T-cell (primary cell): Measurements from ENCODE around the gene HEXD. TPM values are rescaled to one million over a fixed set of nuclear protein-coding genes. Genes with fewer than 3 reads are reported as not detected.
"Not testable (repeated sequence)": the region's sequence is repeated elsewhere in the genome, so short reads cannot be mapped to it uniquely, and the experiment has no call there.

Source experiments
- ATAC-seq, 4 experiments: fragments of 200-7000 bp in 3 of 4; fragments of 150-1000 bp in 1 of 4; cut with Tn5 transposase; replicated peaks in 1 of 4; 1 replicate in 3 of 4; 2 replicates in 1 of 4; pipeline ENCODE4 v1.10.0; 2021; ENCODE audit warnings: moderate library complexity in 3 of 4, mild to moderate bottlenecking in 2 of 4, moderate number of reproducible peaks in 1 of 4
- CTCF ChIA-PET, 2 donors: fragments of 300-600 bp; sonication (Branson Sonifier 250); formaldehyde crosslinking; loops; one replicate each; lab custom pipeline; 2022; ENCODE audit warnings: antibody characterized with exemption in 2 of 2; lab: Charles Lee
- POLR2A ChIA-PET, 2 donors: fragments of 300-600 bp; sonication (Branson Sonifier 250); formaldehyde crosslinking; loops; one replicate each; lab custom pipeline; 2022; ENCODE audit warnings: antibody characterized with exemption in 2 of 2; lab: Charles Lee
- DNase-seq, 35 experiments: peaks; one replicate each; pipeline versions ENCODE4 v3.0.0 to v3.0.0-alpha.2; 2013 to 2023
- H3K27ac ChIP-seq: one replicate; pipeline ENCODE4 v1.5.1; 2013; ENCODE audit warnings: low read length
- H3K27me3 ChIP-seq, 2 experiments: replicated peaks in 1 of 2; 1 replicate in 1 of 2; 2 replicates in 1 of 2; pipeline versions ENCODE4 v1.6.1 to v1.7.0; 2013; ENCODE audit warnings: low read length in 1 of 2, mixed read lengths in 1 of 2; ENCODE audit not compliant: control insufficient read depth in 2 of 2, insufficient read depth in 2 of 2; ENCODE audit errors: extremely low read depth in 1 of 2
- H3K36me3 ChIP-seq, 2 donors: 1 replicate in 1 of 2; 2 replicates in 1 of 2; pipeline versions ENCODE4 v1.6.1 to v1.7.0; 2013; ENCODE audit warnings: low read length in 1 of 2; ENCODE audit not compliant: control insufficient read depth in 2 of 2, insufficient read depth in 1 of 2; ENCODE audit errors: extremely low read depth in 1 of 2
- H3K4me1 ChIP-seq, 2 experiments: 1 replicate in 1 of 2; 2 replicates in 1 of 2; pipeline versions ENCODE4 v1.6.1 to v1.7.0; 2013; ENCODE audit warnings: low read length in 2 of 2, mixed read lengths in 1 of 2; ENCODE audit not compliant: insufficient read depth in 2 of 2, control insufficient read depth in 1 of 2; ENCODE audit errors: extremely low read depth in 1 of 2
- H3K4me3 ChIP-seq, 2 donors: 1 replicate in 1 of 2; 2 replicates in 1 of 2; pipeline versions ENCODE4 v1.5.1 to v1.7.0; 2013; ENCODE audit warnings: mild to moderate bottlenecking in 2 of 2, low read length in 1 of 2, moderate library complexity in 1 of 2; ENCODE audit not compliant: control insufficient read depth in 1 of 2; ENCODE audit errors: extremely low read depth in 1 of 2
- H3K9me3 ChIP-seq: 2 replicates; pipeline ENCODE4 v1.7.0; 2013
- H3K27ac Mint-ChIP-seq, 2 donors: one replicate each; pipeline ENCODE4 v1.8.0; 2020 to 2021; ENCODE audit warnings: mild to moderate bottlenecking in 2 of 2, mixed read lengths in 2 of 2
- H3K27me3 Mint-ChIP-seq, 2 donors: one replicate each; pipeline ENCODE4 v1.8.0; 2021 to 2022; ENCODE audit warnings: mixed read lengths in 2 of 2
- H3K36me3 Mint-ChIP-seq: one replicate; pipeline ENCODE4 v1.8.0; 2021; ENCODE audit warnings: mixed read lengths
- H3K4me1 Mint-ChIP-seq, 3 donors: one replicate each; pipeline ENCODE4 v1.8.0; 2020 to 2022; ENCODE audit warnings: mixed read lengths in 3 of 3, mild to moderate bottlenecking in 1 of 3
- H3K4me3 Mint-ChIP-seq, 3 donors: one replicate each; pipeline ENCODE4 v1.8.0; 2020 to 2022; ENCODE audit warnings: mild to moderate bottlenecking in 3 of 3, mixed read lengths in 3 of 3, moderate library complexity in 3 of 3
- H3K9me3 Mint-ChIP-seq, 3 donors: one replicate each; pipeline ENCODE4 v1.8.0; 2020 to 2022; ENCODE audit warnings: mixed read lengths in 3 of 3
- WGBS: methylation state at CpG from one replicate; pipeline ENCODE4 v1.1.5; 2013; ENCODE audit warnings: missing lambda C conversion rate; ENCODE audit not compliant: insufficient coverage; 5-methylcytosine and 5-hydroxymethylcytosine counted together
- total RNA-seq, 35 experiments: library from RNA in 6 of 35; stranded (reverse) in 6 of 35; fragments of 120-200 nt in 1 of 35; gene quantifications; one replicate each; pipeline versions ENCODE4 v1.2.1 to v1.2.4 and lab custom pipeline; 2013 to 2026

Gene HEXD
- total RNA-seq, 5 donors from 2014 or later (not counting 1 experiment from before 2014, with no cell fraction given) = 51.2 to 128 (median 113) TPM

DNA sequence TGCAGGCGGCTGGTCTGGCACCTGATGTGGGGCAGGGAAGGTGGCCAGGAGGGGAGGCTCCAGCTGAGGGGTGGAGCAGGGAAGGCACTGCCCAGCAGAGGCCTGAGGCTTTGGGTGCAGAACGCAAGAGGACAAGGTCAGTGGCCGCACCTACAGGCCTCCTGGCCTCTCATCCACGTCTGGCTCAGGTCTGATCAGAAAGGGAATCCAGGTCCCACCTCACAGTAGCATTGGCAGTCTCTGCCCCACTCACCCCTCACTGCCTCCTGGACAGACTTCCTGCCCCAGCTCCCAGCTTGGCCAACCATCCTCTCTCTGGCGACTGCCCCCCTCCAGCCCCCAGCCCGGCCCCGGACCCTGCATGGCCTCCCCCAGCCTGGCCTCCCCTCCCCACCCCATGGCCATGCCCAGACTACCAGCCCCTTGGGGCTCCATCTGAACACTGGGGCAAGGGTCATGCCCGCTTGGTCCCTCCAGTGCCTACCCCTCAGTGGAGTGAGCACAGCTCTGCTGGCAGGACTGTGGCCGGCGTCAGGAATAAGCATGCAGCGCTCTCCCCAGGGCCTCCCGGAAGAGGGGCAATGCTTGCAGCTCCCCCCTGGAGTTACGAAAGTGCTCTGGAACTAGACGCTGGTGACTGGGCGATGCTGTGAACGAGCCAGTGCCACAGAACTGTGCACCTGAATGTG, 42.0 kb upstream of the HEXD start:
- ATAC-seq = no peak
- H3K27ac Mint-ChIP-seq = no peak overlapping the region
- Histone ChIP-seq H3K36me3 (no peaks in the 10 kb centered on the region), H3K27ac (no peak overlapping the region), H3K4me3 (no peak overlapping the region), H3K27me3 (peaks cover 0 to 68% of the 10 kb centered on the region in 2 experiments), H3K4me1 (peaks cover 2% of the 10 kb centered on the region in 2 experiments), H3K9me3 (no peaks in the 10 kb centered on the region)
- no peak overlapping the region for H3K4me3 Mint-ChIP-seq
- peaks cover 6 to 18% (median 17%) of the 10 kb centered on the region in 3 donors for H3K4me1 Mint-ChIP-seq
- WGBS = 80% methylated on average over 13 of the region's 16 CpGs
- ChIA-PET POLR2A (no interaction called here), CTCF (no interaction called here)
- DNase-seq = no peak
- no peaks in the 10 kb centered on the region for H3K9me3 Mint-ChIP-seq
- H3K27me3 Mint-ChIP-seq = peaks cover 29 to 48% of the 10 kb centered on the region in 2 donors
- no peaks in the 10 kb centered on the region for H3K36me3 Mint-ChIP-seq

DNA sequence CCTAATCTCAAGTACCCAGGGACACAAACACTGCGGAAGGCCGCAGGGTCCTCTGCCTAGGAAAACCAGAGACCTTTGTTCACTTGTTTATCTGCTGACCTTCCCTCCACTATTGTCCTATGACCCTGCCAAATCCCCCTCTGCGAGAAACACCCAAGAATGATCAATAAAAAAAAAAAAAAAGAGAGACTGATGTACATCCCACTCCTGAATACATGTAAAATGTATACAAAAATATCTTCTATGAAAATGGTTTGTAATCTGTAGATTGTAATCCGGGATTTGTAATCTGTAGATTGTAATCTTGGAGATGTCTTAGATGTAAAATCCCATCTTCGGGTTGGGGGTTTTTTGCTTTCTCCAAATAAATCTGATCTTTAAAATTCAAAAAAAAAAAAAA, 40.9 kb upstream of the HEXD start:
- no CpG with 5 or more reads among the region's 5 CpGs for WGBS
- H3K4me3 Mint-ChIP-seq, H3K36me3 Mint-ChIP-seq, ATAC-seq, H3K36me3 ChIP-seq, H3K9me3 ChIP-seq, H3K4me1 ChIP-seq, DNase-seq, H3K9me3 Mint-ChIP-seq, H3K4me3 ChIP-seq, POLR2A ChIA-PET, H3K27ac ChIP-seq, CTCF ChIA-PET, H3K27ac Mint-ChIP-seq: not testable (repeated sequence)
- H3K4me1 Mint-ChIP-seq = peaks cover 6 to 17% (median 17%) of the 10 kb centered on the region in 3 donors
- H3K27me3 ChIP-seq = peaks cover 0 to 63% of the 10 kb centered on the region in 2 experiments
- H3K27me3 Mint-ChIP-seq = peaks cover 34 to 54% of the 10 kb centered on the region in 2 donors

DNA sequence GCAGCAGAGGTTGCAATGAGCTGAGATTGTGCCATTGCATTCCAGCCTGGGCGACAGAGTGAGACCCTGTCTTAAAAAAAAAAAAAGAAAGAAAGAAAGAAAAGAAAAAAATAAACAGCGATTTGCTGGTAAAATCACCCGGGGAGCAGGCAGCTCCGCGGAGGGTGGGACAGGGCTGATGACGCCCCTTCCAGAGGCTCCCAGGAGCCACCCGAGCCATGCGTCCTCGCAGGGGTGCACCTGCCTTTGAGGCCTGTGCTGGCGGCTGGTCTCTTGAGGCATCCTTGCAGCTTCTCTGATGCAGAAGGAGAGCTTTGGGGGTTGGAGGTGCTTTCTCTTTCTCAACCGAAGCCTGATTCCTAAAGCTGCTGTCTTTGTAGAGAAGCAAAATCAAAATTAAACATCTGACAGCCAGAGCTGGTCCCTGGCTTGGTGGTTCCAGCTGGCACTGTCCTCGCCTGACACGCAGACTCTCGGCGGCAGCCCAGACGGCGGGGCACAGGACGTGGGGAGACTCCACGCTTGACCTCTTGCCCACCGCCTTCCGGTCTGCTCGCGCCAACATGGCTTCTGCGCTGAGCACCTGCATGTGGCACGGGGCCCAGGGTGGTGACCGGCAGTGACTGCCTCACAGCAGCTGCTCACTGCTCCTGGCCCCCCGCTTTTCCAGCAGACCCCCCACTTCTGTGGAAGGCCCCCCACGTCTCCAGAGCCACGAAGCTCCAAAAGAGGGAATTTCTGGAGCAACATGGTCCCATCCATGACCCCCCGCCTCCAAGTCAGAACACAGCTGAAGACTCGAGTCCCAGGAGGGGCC, 40.0 kb upstream of the HEXD start:
- ATAC-seq (no peak), DNase-seq (no peak)
- H3K36me3 Mint-ChIP-seq = no peaks in the 10 kb centered on the region
- H3K4me3 ChIP-seq = no peak overlapping the region
- no peak overlapping the region for H3K27ac ChIP-seq
- H3K4me1 ChIP-seq = no peaks in the 10 kb centered on the region
- H3K27me3 ChIP-seq = peaks cover 0 to 60% of the 10 kb centered on the region in 2 experiments
- H3K4me1 Mint-ChIP-seq = peaks cover 2 to 11% (median 9%) of the 10 kb centered on the region in 3 donors
- H3K4me3 Mint-ChIP-seq = no peak overlapping the region
- no peaks in the 10 kb centered on the region for H3K9me3 ChIP-seq
- H3K27ac Mint-ChIP-seq = no peak overlapping the region
- 88% methylated on average over 23 of the region's 31 CpGs for WGBS
- POLR2A ChIA-PET = interaction anchor here in 1 of 2 donors (0.6 kb wide), 1 partner anchor 410 kb away, joined by 11 read pairs; no protein-coding TSS in a partner anchor
- H3K9me3 Mint-ChIP-seq = no peaks in the 10 kb centered on the region
- H3K27me3 Mint-ChIP-seq = peaks cover 27 to 48% of the 10 kb centered on the region in 2 donors
- no peaks in the 10 kb centered on the region for H3K36me3 ChIP-seq
- CTCF ChIA-PET = no interaction called here

DNA sequence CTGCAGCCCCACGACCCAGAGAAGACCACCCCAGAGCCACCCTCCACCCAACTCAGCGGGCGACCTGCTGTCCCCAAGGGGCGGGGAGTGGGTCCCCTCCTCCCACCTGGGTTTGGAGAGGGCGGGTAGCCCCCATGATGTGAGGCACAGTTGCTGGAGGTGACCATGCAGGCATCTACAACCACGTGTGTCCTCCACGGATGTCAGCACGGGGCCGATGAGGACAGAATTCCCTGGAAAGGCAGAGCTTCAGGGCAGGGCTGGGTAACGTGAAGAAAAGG, 39.5 kb upstream of the HEXD start:
- Histone ChIP-seq H3K27ac (no peak overlapping the region), H3K4me3 (no peak overlapping the region), H3K9me3 (no peaks in the 10 kb centered on the region), H3K27me3 (peaks cover 0 to 61% of the 10 kb centered on the region in 2 experiments), H3K4me1 (no peaks in the 10 kb centered on the region), H3K36me3 (no peaks in the 10 kb centered on the region)
- CTCF ChIA-PET = no interaction called here
- Mint-ChIP-seq H3K4me3 (no peak overlapping the region), H3K36me3 (no peaks in the 10 kb centered on the region), H3K4me1 (peaks cover 2 to 11% (median 8%) of the 10 kb centered on the region in 3 donors), H3K9me3 (no peaks in the 10 kb centered on the region), H3K27me3 (peaks cover 26 to 45% of the 10 kb centered on the region in 2 donors), H3K27ac (no peak overlapping the region)
- POLR2A ChIA-PET = interaction anchor here in 1 of 2 donors (0.6 kb wide), 1 partner anchor 411 kb away, joined by 11 read pairs; no protein-coding TSS in a partner anchor
- DNase-seq = no peak
- 57% methylated on average over 7 of the region's 10 CpGs for WGBS
- ATAC-seq = no peak

GRCh38 chr17:82380860-82381702, 37.1 kb upstream of the HEXD start:
- 60% methylated on average over 15 of the region's 23 CpGs for WGBS
- H3K4me3 Mint-ChIP-seq = no peak overlapping the region
- H3K9me3 ChIP-seq = no peaks in the 10 kb centered on the region
- no peaks in the 10 kb centered on the region for H3K4me1 ChIP-seq
- DNase-seq = no peak
- H3K36me3 Mint-ChIP-seq = no peaks in the 10 kb centered on the region
- H3K27me3 ChIP-seq = peaks cover 0 to 66% of the 10 kb centered on the region in 2 experiments
- H3K27ac ChIP-seq = no peak overlapping the region
- H3K27ac Mint-ChIP-seq = peak overlapping the region in 1 of 2 donors; percentile 37
- peaks cover 21 to 45% of the 10 kb centered on the region in 2 donors for H3K27me3 Mint-ChIP-seq
- no peaks in the 10 kb centered on the region for H3K36me3 ChIP-seq
- ChIA-PET CTCF (interaction anchor here in 1 of 2 donors (0.6 kb wide), 2 partner anchors 135 to 280 kb away, joined by 3 to 8 read pairs; no protein-coding TSS in a partner anchor), POLR2A (no interaction called here)
- no peaks in the 10 kb centered on the region for H3K9me3 Mint-ChIP-seq
- H3K4me3 ChIP-seq = no peak overlapping the region
- ATAC-seq = no peak
- H3K4me1 Mint-ChIP-seq = peaks cover 2 to 11% (median 8%) of the 10 kb centered on the region in 3 donors

DNA sequence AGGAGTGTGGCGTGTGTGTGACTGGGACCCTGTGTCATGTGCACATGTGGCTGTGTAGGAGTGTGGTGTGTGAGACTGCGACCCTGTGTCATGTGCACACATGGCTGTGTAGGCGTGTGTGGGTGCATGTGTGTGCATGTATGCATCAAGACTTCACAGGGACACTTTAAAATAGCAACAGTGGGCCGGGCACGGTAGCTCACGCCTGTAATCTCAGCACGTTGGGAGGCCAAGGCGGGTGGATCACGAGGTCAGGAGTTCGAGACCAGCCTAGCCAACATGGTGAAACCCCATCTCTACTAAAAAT, 36.5 kb upstream of the HEXD start:
- peaks cover 0 to 65% of the 10 kb centered on the region in 2 experiments for H3K27me3 ChIP-seq
- H3K9me3 ChIP-seq, ATAC-seq, H3K4me1 ChIP-seq, H3K4me3 Mint-ChIP-seq, H3K36me3 Mint-ChIP-seq, H3K9me3 Mint-ChIP-seq, H3K4me3 ChIP-seq, DNase-seq, H3K27ac ChIP-seq, POLR2A ChIA-PET, H3K36me3 ChIP-seq: not testable (repeated sequence)
- WGBS = 60% methylated on average over 2 of the region's 10 CpGs
- Mint-ChIP-seq H3K4me1 (peaks cover 2 to 11% (median 8%) of the 10 kb centered on the region in 3 donors), H3K27me3 (peaks cover 21 to 44% of the 10 kb centered on the region in 2 donors), H3K27ac (peak overlapping the region in 1 of 2 donors; percentile 37)
- CTCF ChIA-PET = interaction anchor here in 1 of 2 donors (0.6 kb wide), 1 partner anchor 279 kb away, joined by 8 read pairs; no protein-coding TSS in a partner anchor
